ENCODE measurements around the gene RLBP1.
"Not testable (repeated sequence)": the region's sequence is repeated elsewhere in the genome, so short reads cannot be mapped to it uniquely, and the experiment has no call there.

Gene RLBP1

DNA sequence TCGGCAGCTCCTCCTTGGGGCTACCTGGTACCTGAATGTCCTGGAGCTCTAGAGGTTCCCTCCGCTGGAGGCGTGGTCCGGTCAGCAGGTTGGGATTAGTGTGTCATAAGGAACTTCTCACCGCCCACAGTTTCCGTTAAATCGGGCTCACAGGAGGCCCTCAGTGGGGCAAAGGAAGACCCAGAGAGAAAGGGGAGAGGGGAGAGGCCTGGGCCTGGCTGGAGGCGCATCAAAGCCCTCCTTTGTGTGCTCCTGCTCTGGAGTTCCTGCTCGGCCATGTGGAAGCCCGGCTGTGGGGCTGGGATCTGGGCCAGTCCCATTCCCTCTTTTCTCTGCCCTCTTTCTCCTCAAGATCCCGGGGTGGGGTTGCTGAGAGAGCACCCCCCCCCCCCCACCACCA lies at the start of gene RLBP1:
Gene RLBP1, minus strand, starts transcription at position 37 of the 400 bp plus-strand sequence. CDS start 2,604 bp downstream, outside the sequence.
- no peak for DNase-seq (ENCODE audit: low spot score)

DNA sequence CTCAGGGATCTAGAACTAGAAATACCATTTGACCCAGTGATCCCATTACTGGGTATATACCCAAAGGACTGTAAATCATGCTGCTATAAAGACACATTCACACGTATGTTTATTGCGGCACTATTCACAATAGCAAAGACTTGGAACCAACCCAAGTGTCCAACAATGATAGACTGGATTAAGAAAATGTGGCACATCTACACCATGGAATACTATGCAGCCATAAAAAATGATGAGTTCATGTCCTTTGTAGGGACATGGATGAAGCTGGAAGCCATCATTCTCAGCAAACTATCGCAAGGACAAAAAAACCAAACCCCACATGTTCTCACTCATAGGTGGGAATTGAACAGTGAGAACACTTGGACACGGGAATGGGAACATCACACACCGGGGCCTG lies 28.8 kb upstream of the RLBP1 start:
- DNase-seq (ENCODE audit: low spot score) = not testable (repeated sequence)

DNA sequence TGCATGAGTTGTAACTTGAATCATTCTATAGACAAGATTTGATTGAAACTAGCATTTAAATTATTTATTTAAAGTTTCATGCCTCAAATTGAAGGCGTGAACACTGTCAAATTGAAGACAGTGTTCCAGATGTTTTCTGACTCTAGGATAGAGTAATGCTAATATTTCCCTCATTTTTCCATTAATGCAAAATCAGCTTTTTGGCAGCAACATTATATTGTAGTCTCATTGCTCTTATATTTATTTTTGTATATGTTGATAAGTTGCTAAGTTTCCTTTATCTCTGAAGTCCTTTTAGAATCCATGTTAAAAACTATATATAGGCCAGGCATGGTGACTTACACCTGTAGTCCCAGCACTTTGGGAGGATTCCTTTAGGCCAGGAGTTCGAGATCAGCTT lies 27.2 kb upstream of the RLBP1 start:
- DNase-seq (ENCODE audit: low spot score) = no peak

DNA sequence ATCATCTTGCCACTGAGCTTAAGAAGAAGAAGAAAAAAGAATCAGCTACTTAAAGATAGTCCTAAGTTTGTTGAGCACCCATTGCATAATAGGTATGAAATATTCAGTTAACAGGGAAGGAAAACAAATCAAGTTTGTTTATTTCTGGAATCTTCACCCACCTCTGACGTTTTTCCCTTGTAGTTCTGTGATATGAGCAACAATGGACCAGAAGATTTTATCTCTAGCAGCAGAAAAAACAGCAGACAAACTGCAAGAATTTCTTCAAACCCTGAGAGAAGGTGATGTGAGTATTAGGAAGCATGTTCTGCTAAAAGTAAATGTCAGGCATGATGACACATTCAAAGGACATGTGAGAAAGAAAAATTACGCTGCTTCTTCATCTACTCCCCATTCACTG lies 26.1 kb upstream of the RLBP1 start:
- DNase-seq (ENCODE audit: low spot score) = no peak

DNA sequence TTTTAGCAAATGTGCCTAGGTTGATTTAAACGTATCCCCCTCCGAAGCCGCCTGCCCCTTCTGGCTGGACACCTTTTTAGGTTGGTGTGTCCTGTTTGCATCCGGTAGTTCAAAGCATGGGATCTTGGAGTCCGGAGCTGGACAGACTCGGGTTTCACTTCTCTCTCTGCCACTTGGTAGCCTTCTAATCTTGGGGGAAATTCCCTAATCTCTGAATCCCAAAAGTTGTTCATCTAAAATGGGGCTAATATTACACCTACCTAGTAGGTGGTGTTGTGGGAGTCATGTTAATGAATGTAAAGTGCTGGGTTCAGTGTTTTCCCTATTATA lies 23.2 kb upstream of the RLBP1 start:
- DNase-seq (ENCODE audit: low spot score) = no peak

DNA sequence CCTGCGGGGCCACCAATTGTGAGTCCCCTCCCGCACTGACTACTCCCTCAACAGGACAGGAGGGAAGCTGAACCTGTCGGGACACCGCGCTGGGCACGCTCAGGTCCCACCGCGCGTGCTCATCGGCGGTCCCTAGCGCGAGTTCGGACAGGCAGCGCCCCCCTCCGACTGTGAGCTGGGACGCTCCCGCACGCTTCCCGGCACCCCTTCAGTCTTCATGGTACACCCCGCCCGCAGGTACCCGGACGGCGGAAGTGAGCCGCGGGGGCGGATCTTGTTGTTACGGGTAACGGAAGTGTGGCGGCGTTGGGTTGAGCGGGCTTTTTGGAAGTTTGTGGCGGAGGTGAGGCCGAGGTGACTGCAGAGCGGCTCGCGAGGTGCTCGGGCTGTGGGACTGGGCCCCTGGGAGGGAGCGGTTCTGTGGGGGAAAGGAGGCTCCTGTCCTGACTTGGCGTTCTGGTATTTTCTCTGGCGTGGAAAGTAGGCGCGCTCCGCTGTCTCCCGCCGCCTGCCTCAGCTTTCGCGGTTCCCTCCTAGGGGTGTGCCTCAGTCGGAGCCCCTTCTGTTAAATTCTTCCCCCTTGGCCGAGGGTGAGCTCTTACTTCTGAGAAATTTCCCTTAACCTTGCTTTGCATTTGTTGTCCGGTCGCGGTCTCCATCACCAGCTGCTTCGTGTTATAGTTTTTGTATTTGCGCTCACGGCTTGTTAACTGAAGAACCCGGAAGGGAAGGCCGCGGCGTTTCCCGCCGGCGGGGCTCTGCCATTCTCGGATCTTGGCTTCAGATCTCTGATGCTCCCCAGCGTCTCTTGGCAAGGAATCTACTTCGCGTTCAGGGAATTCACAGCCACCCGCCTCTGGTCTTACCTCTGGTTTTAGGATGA lies 22.6 kb upstream of the RLBP1 start, which contains the start of gene FANCI:
Gene FANCI, plus strand, starts transcription at position 289 of the 883 bp plus-strand sequence. CDS start 3,669 bp downstream, outside the sequence.
- peak; percentile 97 for DNase-seq (ENCODE audit: low spot score)

DNA sequence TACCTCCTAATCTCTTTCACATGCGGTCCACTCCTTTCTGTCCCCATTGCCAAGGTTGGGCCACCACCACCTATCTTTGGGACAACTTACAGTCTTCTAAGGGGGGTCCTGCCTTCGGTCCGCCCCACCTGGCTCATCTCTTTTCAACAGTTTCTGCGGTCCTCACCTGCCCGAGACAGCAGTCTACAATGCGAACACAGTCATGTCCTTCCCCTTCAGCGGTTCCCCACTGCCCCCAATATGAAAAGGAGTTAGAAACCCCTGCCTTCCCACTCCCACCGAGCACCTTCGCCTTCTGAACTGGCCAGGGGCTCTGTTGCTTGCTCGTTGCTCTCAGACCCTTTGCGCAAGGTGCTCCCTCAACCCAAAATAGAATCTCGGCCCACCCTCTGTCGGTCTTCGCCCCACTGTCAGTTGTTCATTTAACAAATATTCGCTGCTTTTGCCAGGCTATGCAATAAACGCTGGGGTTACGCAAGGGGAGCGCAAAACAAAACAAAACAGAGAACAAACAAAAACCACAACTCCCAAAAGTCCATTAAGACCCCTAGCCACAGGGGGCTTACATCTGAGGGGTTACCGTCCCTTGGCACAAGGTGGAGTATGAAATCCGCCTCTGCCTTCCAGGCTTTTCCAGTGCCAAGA lies 21.8 kb upstream of the RLBP1 start:
- DNase-seq (ENCODE audit: low spot score) = no peak

DNA sequence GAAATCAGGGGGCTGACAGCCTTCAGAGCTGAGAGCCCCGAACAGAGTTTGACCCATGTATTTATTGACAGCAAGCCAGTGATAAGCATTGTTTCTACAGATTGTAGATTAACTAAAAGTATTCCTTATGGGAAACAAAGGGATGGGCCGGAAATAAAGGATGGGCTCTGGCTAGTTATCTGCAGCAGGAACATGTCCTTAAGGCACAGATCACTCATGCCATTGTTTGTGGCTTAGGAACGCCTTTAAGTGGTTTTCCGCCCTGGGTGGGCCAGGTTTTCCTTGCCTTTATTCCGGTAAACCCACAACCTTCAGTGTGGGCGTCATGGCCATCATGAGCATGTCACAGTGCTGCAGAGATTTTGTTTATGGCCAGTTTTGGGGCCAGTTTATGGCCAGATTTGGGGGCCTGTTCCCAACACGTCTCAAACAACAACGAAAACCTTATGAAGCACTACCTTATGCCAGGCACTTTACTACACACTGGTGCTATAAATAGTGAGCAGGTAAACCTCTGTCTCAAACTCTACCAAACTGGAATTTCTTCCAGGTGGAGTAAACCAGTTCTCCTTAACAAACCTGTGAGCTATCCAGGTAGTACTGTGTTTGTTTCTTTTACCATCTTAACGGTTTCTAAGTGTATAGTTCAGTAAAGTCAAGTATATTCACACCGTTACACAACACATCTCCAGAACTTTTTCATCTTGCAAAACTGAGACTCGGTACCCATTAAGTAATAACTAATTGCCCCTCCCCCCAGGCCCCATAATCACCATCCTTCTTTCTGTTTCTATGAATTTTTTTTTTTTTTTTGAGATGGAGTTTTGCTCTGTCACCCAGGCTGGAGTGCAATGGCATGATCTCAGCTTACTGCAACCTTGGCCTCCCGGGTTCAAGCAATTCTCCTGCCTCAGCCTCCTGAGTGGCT lies 18.8 kb upstream of the RLBP1 start:
- DNase-seq (ENCODE audit: low spot score) = not testable (repeated sequence)

DNA sequence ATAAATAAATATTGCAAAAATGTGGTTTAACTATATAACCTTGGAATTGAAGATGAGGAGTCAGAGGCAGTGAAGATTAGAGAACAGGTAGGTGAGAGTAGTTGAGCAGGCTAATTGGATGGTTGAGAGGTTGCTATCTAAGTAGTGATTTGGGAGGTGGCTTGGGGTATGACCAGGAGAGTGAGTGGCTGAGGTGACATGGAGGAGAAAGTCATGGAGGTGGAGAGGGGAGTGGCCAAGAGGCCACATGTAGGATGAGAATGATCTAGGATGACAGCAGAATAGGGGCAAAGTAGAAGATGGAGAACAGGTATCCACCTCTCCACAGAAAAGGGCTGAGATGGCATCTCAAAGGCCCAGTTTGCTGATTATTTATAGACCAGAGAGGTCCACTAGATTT lies 10.5 kb upstream of the RLBP1 start:
- no peak for DNase-seq (ENCODE audit: low spot score)

DNA sequence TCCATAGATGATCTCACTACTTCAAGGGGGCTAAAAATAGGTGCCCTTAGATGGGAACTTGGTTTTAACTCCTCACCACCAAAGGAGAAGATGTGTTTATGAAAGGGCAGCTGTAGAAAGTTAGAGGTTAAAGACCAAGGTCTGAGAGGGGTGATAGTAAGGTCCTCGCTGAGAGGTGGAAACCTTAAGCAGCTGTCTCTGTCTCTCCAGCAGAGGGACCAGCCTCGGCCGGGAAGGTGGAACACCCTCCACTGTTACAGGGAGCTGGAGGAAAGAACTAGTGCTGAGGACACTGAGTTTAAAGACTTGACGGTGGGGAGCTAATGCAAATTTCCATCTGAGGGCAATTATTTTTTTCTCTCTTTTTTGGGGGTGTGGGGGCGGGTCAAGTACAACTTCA lies 8.9 kb upstream of the RLBP1 start:
- peak; percentile 47 for DNase-seq (ENCODE audit: low spot score)

DNA sequence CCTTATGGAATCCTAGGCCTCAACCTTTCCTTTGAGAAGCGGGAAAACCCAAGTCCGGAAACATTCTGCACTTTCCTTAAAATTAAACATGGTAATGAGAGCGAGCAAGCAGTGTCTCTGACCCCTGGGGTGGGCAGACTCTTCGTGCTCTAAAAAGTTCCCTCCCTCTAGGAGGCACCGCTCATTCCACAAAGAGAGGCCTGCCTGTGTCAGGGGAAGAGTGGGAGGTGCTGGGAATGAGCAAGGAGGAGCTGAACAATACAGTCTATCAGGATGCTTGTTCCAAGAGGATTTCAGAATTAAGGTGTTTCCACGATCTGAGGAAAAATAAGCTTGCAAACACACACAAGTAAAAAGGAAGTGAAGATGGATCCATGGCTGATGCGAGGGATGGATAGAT lies 6.0 kb upstream of the RLBP1 start:
- DNase-seq (ENCODE audit: low spot score) = no peak

DNA sequence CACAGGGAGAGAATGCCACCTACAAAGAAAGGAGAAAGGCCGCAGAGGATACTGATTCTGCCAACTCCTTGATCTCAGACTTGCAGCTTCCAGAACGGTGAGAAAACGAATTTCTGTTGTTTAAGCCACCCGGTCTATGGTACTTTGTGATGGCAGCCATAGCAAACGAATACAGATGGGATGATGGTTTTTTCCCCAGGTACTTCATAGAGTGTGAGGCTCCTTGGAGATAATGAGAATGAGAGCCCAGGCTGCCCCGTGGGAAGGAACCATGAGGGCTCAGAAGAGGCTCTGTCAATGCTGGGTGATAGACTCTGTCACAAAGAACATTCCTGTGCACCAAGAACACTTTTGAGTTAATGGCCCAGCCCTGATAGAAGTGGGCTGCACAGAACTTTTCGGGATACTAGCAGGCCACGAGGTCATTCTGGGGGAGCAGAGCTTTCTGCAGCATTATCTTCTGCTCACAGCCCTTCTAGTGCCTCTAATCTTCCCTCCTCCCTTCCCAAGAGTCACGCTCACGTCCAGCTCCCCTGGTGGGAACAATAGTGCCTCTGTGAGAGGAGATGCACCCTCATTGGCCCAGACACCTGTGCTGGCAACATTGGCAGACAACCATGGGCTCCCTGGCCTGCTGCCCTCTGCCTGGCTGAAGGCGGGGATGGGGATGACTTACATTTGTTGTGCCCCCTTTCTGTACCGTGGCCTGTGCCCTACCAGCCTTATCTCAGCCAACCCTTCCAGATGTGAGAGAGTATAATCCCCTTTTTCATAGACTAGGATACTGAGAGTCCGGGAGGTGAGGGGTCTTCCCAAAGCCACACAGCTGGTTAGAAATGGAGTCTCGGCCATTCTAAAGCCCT lies 5.2 kb upstream of the RLBP1 start:
- DNase-seq (ENCODE audit: low spot score) = no peak

DNA sequence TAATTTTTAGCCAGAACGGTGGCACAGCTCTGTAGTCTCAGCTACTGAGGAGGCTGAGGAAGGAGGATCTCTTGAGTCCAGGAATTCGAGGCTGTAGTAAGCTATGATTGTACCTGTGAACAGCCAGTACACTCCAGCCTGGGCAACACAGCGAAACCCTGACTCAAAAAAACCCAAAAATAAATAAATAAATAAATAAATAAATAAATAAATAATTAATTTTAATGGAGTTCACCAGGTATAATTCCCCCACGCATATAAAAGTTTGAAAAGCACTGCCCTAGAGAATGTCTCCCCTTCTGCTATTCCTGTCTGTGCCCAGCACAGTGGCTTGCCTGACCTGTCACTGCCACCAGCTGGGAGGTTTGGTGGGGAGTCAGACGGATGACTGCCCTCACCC lies 4.2 kb upstream of the RLBP1 start:
- no peak for DNase-seq (ENCODE audit: low spot score)

DNA sequence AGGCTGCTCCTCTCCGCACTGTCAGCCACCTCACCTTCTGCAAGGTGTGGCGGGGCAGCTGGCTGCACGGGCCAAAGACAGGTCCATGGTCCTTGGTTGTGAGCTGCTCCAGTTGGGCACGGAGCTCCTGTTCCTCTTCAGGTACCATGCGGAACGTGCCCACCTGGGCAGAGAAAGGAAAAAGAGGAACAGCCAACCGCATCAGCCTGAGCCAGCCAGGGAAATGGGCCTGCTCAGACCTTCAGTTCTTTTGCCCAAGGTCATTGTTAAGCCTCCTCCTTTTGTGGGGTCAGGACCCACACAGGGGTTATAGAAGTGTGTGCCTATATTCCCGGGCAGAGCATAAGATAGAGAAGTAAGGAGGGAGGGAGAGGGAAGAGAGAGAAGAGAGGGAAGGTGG lies 2.8 kb downstream of the RLBP1 start:
- DNase-seq (ENCODE audit: low spot score) = no peak

DNA sequence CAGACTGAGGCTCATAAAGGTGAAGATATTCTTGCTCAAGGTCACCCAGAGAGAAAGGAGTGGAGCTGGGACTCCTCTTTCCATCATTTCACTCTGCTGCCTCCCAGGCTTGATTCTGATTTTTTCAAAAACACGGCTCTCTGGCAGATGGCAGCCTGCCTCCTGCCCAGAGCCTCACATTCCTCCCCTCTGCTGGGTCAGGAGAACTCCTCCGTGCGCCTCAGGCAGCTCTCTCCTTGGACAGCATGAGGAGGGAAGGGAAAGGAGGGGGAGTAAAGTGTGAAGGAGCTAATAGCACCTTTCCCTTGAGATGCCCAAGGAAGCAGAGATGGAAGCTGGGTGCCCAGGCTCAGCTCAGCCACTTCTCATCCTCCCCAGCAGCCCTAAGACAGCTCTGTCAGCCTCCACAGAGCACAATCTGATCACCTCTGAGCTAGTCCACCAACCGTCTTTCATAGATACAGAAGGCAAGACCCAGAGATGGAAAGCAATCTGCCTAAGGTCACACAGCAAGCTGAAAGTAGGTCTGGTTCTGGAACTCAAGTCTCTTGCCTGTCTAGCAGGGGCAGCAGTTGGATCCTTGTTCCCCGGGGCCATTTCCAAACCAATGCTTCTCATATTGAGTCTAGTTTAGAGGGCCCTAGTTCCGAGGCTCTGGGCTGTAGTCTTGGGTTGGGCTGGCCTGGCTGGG lies 3.5 kb downstream of the RLBP1 start:
- no peak for DNase-seq (ENCODE audit: low spot score)

DNA sequence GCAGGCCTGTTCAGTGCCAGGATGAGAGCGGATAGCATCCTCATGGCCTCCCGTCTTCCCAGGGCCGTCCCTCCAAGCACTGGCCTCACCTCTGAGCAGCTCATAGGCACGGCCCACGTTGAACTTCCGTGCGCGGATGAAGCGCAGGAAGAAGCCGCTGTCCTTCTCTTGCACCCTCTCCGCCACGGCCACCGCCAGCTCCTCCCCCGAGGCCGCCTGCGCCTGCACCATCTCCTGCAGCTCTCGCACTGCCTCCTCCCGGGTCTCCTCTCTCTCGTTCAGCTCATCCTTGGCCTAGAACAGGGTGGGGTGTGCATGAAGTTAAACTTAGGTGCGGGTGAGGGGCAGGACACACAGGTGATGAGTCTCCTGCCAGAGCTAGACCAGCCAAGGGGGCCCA lies 4.3 kb downstream of the RLBP1 start:
- DNase-seq (ENCODE audit: low spot score) = no peak

DNA sequence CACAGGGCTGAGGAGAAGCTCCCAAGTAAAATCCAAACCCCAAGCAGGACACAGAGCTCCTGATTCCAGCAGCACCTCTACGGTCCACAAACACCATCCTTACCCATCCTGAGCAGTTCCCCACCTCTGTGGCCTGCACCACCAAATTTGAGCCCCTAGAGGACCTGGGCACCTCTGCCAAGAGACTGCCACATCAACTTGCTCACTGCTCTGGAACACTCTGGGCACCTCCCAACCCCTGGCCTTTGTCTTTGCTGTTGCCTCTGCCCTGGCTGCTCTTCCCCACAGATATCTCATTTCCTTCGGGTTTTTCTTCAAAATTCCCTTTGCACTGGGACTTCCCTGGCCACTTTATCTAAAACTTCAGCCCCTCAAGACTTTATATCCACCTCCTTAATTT lies 5.8 kb downstream of the RLBP1 start:
- DNase-seq (ENCODE audit: low spot score) = no peak

DNA sequence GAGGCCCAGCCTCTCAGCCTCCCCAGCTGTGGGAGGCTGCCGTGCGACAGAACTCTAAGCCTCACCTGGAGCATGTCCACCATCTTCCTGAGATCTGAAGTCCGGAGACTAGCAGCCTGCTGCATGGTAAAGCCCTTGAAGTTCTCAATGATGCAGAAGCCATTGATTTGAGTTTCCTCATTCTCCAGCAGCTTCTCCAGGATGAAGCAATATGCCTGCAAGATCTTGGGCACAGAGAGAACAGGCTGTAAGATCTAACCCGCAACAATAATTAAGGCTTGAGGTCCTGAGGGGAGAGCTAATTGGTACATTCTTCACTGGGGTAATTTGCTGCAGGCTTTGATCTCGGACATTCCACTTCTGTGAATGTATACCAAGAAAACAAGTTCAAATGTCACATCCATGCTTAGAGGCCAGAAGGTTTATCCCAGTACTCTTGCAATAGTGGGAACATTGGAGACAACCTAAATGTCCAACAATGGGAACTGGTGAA lies 9.7 kb downstream of the RLBP1 start:
- no peak for DNase-seq (ENCODE audit: low spot score)

DNA sequence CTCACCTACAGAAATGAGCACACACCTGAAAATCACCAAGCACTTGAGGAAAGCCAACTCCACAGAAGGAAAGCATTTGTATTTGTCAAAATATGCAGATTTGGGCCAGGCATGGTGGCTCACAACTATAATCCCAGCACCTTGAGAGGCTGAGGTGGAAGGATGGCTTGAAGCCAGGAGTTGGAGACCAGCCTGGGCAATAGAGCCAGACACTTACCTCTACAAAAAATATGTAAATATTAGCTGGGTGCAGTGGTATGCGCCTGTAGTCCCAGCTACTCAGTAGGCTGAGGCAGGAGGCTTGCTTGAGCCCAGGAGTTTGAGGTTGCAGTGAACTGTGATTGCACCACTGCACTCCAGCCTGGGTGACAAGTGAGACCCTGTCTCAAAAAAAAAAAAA lies 12.3 kb downstream of the RLBP1 start:
- DNase-seq (ENCODE audit: low spot score) = no peak

DNA sequence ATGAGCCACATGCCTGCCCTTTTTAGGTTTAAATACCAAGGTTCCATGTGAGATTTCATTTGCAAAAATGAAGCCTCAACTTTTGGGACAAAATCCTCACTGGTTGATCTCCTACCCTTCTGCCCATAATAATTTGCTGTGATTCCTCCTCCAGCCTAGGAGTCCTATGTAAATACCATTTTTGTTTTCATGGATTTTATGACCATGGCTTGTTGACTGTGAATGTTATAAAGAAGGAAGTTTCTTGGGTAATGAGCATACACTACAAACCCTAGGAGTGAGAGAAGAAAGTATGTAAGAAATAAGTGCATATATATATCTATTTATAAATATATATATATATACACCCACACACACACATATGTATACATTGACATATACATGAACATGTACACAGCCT lies 13.1 kb downstream of the RLBP1 start:
- DNase-seq (ENCODE audit: low spot score) = no peak

DNA sequence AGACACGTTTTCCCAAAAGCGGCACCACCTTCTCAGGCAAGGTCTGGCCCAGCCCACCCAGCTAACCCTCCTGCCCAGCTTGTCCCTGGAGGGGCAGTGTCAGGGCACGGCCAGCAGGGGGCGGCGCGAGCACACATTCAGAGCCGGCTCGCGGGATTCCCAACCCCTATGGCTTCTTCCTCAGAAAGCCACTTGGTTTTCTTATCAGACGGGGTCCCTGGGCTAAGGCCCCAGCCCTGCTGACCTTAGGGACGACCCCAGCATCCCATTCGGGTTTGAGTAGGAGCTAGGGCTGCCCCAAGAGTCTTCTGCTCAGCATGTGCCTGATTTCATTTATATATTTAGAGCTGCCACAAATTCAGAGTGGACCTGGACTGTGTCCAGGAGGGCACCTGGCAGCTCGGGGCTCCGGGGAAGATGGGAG lies 14.5 kb downstream of the RLBP1 start:
- DNase-seq (ENCODE audit: low spot score) = peak; percentile 96

Measured in iPS-NIHi11 (cell line).